Ishikawa (cell line): ENCODE data around the gene HAL.
A peak's percentile ranks its signal among the peaks of the same experiment; 100 is the strongest.

Experiments
- CEBPB ChIP-seq: IDR thresholded peaks from 2 replicates; pipeline ENCODE4 v1.6.1; 2012
- CREB1 ChIP-seq: IDR thresholded peaks from 2 replicates; pipeline ENCODE4 v1.6.1; 2012; ENCODE audit warnings: low read depth
- EGR1 ChIP-seq: IDR thresholded peaks from 2 replicates; pipeline ENCODE4 v1.6.1; 2012
- EP300 ChIP-seq: IDR thresholded peaks from 2 replicates; pipeline ENCODE4 v1.6.1; 2012; ENCODE audit warnings: borderline replicate concordance
- FOXM1 ChIP-seq: IDR thresholded peaks from 2 replicates; pipeline ENCODE4 v1.6.1; 2012; ENCODE audit warnings: low read depth, borderline replicate concordance
- NFIC ChIP-seq: IDR thresholded peaks from 2 replicates; pipeline ENCODE4 v1.6.1; 2012
- RAD21 ChIP-seq: IDR thresholded peaks from 2 replicates; pipeline ENCODE4 v1.6.1; 2012; ENCODE audit warnings: low read depth
- TAF1 ChIP-seq: IDR thresholded peaks from 2 replicates; pipeline ENCODE4 v1.6.1; 2012; ENCODE audit warnings: low read depth, mild to moderate bottlenecking
- TCF12 ChIP-seq: IDR thresholded peaks from 2 replicates; pipeline ENCODE4 v1.6.1; 2012; ENCODE audit warnings: low read depth
- TEAD4 ChIP-seq: IDR thresholded peaks from 2 replicates; pipeline ENCODE4 v1.6.1; 2012
- YY1 ChIP-seq: IDR thresholded peaks from 2 replicates; pipeline ENCODE4 v1.6.1; 2012; ENCODE audit warnings: low read depth
- ZBTB7A ChIP-seq: IDR thresholded peaks from 2 replicates; pipeline ENCODE4 v1.6.1; 2012; ENCODE audit warnings: low read depth
- TF ChIP-seq, protein P1 (sequence below): IDR thresholded peaks from 2 replicates; pipeline ENCODE4 v1.6.1; 2012; ENCODE audit warnings: low read depth, mild to moderate bottlenecking
- TF ChIP-seq, protein P2 (sequence below): IDR thresholded peaks from 2 replicates; pipeline ENCODE4 v1.6.1; 2012
- TF ChIP-seq, protein P3 (sequence below): IDR thresholded peaks from 2 replicates; pipeline ENCODE4 v1.6.1; 2012

HAL gene

DNA sequence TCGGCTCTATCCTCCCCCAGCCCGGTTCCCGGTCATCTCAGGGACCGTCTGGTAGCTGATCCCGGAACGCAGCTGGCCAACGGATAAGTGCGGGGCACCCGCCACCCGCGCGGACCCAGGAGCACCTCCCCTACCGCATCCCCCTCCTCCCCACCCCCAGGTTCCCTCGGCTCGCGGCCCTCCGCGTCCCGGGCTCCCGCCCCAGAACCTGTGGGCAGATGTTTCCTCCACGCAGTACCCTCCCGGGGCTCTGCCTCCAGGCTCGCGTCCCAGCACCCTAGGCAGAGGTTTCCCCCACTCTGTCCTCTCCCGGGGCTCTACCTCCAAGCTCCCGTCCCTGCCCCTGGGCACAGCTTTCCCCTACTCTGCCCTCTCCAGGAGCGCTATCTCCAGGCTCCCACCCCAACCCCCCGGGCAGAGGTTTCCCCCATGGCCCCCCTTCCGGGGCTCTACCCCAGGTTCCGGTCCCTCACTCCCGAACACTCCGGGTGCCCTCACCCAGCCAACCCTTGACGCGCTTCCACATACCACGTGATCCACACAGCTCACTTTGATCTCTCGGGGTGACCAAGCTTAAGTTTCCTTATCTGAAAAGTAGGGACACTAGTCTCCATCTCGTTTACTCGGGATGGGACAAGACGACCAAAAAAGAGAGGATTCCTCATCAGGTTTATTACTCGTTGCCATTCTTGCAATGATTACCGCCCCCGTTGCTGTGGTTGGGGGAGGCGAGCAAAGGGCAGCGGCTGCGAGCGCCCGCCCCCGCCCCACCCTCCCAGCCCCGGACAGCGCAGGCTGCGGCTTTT lies 53.4 kb downstream of the HAL start, which contains the start of gene CCDC38:
Gene CCDC38 (minus strand): TSS at position 91 of the 806 bp plus-strand sequence. CDS start 6,105 bp downstream, outside the sequence.
- no peak for TF ChIP-seq FOXM1
- TF ChIP-seq, protein P1, sequence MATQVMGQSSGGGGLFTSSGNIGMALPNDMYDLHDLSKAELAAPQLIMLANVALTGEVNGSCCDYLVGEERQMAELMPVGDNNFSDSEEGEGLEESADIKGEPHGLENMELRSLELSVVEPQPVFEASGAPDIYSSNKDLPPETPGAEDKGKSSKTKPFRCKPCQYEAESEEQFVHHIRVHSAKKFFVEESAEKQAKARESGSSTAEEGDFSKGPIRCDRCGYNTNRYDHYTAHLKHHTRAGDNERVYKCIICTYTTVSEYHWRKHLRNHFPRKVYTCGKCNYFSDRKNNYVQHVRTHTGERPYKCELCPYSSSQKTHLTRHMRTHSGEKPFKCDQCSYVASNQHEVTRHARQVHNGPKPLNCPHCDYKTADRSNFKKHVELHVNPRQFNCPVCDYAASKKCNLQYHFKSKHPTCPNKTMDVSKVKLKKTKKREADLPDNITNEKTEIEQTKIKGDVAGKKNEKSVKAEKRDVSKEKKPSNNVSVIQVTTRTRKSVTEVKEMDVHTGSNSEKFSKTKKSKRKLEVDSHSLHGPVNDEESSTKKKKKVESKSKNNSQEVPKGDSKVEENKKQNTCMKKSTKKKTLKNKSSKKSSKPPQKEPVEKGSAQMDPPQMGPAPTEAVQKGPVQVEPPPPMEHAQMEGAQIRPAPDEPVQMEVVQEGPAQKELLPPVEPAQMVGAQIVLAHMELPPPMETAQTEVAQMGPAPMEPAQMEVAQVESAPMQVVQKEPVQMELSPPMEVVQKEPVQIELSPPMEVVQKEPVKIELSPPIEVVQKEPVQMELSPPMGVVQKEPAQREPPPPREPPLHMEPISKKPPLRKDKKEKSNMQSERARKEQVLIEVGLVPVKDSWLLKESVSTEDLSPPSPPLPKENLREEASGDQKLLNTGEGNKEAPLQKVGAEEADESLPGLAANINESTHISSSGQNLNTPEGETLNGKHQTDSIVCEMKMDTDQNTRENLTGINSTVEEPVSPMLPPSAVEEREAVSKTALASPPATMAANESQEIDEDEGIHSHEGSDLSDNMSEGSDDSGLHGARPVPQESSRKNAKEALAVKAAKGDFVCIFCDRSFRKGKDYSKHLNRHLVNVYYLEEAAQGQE, result no peak
- TF ChIP-seq TCF12, result no peak
- TF ChIP-seq, protein P2, sequence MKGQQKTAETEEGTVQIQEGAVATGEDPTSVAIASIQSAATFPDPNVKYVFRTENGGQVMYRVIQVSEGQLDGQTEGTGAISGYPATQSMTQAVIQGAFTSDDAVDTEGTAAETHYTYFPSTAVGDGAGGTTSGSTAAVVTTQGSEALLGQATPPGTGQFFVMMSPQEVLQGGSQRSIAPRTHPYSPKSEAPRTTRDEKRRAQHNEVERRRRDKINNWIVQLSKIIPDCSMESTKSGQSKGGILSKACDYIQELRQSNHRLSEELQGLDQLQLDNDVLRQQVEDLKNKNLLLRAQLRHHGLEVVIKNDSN, result peak; percentile 95
- TF ChIP-seq TAF1, result peak; percentile 42; the same call in 1 of the 2 replicates
- TF ChIP-seq CREB1, result no peak
- no peak for TF ChIP-seq EP300
- TF ChIP-seq, protein P3, sequence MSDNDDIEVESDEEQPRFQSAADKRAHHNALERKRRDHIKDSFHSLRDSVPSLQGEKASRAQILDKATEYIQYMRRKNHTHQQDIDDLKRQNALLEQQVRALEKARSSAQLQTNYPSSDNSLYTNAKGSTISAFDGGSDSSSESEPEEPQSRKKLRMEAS, result peak; percentile 62
- no peak for TF ChIP-seq ZBTB7A
- no peak for TF ChIP-seq EGR1
- TF ChIP-seq NFIC, result no peak
- TF ChIP-seq CEBPB, result no peak
- TF ChIP-seq YY1, result no peak; the same call in none of the 2 replicates
- no peak for TF ChIP-seq TEAD4
- TF ChIP-seq RAD21, result no peak

GRCh38 chr12:95942101-95942523 lies 54.0 kb downstream of the HAL start:
- TF ChIP-seq YY1 (no peak), EGR1 (no peak), TAF1 (no peak), CREB1 (no peak)

DNA sequence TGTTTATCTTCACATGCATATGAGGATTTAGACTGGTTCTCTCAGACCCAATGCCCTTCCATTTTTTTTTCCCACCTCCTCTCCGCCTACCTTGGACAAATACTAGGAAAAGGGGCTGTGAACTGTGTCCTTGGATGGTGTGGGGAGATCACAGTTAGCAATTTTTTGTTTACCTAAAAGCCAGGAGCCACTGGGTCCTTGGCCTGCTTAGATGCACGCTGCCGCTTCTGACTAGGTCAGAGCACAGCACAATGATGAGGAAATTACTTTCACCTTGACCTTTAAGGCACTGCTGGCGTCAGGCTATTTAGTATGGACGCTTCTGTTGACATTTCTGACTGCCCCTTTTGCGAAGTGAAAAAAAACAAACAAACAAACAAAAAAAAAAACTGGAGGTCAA lies 55.6 kb downstream of the HAL start:
- TF ChIP-seq, protein P1, result no peak
- TF ChIP-seq ZBTB7A (no peak), EP300 (no peak), TEAD4 (no peak), RAD21 (no peak), CREB1 (no peak), FOXM1 (no peak), NFIC (no peak), TCF12 (no peak), EGR1 (no peak), CEBPB (no peak), TAF1 (no peak), YY1 (no peak)
- TF ChIP-seq, protein P2, result no peak
